Measurements from ENCODE around the gene NPAS4. TPM values are rescaled to one million over a fixed set of nuclear protein-coding genes. Genes with fewer than 3 reads are reported as not detected.

The NPAS4 gene
- total RNA-seq, 1 experiment from 2014 or later = 1.6 TPM

GRCh38 chr11:66462010-66462409 lies 41.2 kb downstream of the NPAS4 start:
- Histone ChIP-seq H3K4me2 (ENCODE audit: insufficient read depth, insufficient read length, low read length) (no peak overlapping the region), H3K79me2 (ENCODE audit: insufficient read depth, low read length) (no peaks in the 10 kb centered on the region), H3K14ac (ENCODE audit: insufficient read depth, low read length) (no peak overlapping the region), H2BK15ac (ENCODE audit: low read depth, low read length) (no peak overlapping the region), H3K9ac (ENCODE audit: extremely low read depth, insufficient read length, low read length) (no peak overlapping the region), H4K8ac (replicated peaks; ENCODE audit: insufficient read length, low read depth, low read length) (no peak overlapping the region), H2BK5ac (ENCODE audit: insufficient read length, low read length) (no peak overlapping the region), H2AFZ (ENCODE audit: low read length) (no peak overlapping the region), H2AK5ac (ENCODE audit: insufficient read length, low read length) (no peak overlapping the region), H4K20me1 (ENCODE audit: control insufficient read depth, insufficient read depth, insufficient read length) (no peaks in the 10 kb centered on the region), H3K79me1 (ENCODE audit: insufficient read depth, low read depth, low read length, poor library complexity, severe bottlenecking) (no peaks in the 10 kb centered on the region), H3K4me1 (ENCODE audit: insufficient read depth, low read length) (no peaks in the 10 kb centered on the region; the same call in 1 of the 2 replicates), H3K27ac (ENCODE audit: insufficient read length, low read depth, low read length) (no peak overlapping the region), H4K91ac (ENCODE audit: insufficient read length, low read depth, low read length) (no peak overlapping the region), H3K18ac (ENCODE audit: insufficient read length, low read depth, low read length) (no peak overlapping the region), H3K56ac (ENCODE audit: insufficient read length, low read depth, low read length) (no peak overlapping the region), H2BK12ac (ENCODE audit: insufficient read length, low read depth, low read length) (no peak overlapping the region), H3K4ac (ENCODE audit: low read depth, low read length) (no peak overlapping the region), H2BK120ac (ENCODE audit: low read depth, low read length, poor library complexity, severe bottlenecking) (no peak overlapping the region), H3K23ac (ENCODE audit: insufficient read length, low read depth, low read length) (no peak overlapping the region), H2BK20ac (ENCODE audit: low read depth, low read length, poor library complexity, severe bottlenecking) (no peak overlapping the region), H4K5ac (ENCODE audit: insufficient read length, low read depth, low read length) (no peak overlapping the region), H3K27me3 (ENCODE audit: insufficient read depth, low read length) (no peaks in the 10 kb centered on the region), H3K9me3 (ENCODE audit: control insufficient read depth, low read depth, low read length) (no peaks in the 10 kb centered on the region), H3K23me2 (ENCODE audit: insufficient read length, low read depth, low read length, poor library complexity, severe bottlenecking) (peaks cover 6% of the 10 kb centered on the region), H3T11ph (ENCODE audit: low read length) (no peak overlapping the region)
- no peak for DNase-seq
- TF ChIP-seq CTCF (conservative IDR thresholded peaks at IDR 0.05) = no peak
- Mint-ChIP-seq H3K4me3 (no peak overlapping the region), H3K27ac (no peak overlapping the region), H3K4me1 (peaks cover 12 to 16% of the 10 kb centered on the region in 2 experiments), H3K36me3 (ENCODE audit: insufficient read depth in 1 of 3, low read depth in 3 of 3) (peaks cover 0 to 23% (median 7%) of the 10 kb centered on the region in 3 experiments; a peak in 5 of 7 replicates), H3K9me3 (peaks cover 16 to 27% of the 10 kb centered on the region in 2 experiments; a peak in 4 of 5 replicates), H3K27me3 (ENCODE audit: low read depth) (peaks cover 14% of the 10 kb centered on the region)
